ENCODE measurements around the gene NDUFAB1. TPM values are rescaled to one million over a fixed set of nuclear protein-coding genes. Genes with fewer than 3 reads are reported as not detected.
"Not testable (repeated sequence)": the region's sequence is repeated elsewhere in the genome, so short reads cannot be mapped to it uniquely, and the experiment has no call there.

NDUFAB1 gene
- total and polyA plus RNA-seq, 2 donors from 2014 or later: 66.6 to 374 TPM

DNA sequence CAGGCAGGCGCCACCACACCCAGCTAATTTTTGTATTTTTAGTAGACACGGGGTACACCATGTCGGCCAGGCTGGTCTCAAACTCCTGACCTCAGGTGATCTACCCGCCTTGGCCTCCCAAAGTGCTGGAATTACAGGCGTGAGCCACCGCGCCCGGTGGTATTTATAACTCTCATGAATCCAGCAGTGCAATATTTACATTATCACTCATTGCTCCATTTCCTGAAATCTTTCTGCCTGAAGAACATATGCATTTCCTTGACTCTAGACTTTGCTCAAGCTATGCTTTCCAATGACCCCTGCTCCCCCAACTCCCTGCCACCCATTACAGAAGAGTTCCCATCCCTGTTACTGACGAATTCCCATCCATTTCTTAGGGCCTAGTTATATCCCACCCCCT is 19.7 kb upstream of the NDUFAB1 start:
- Histone ChIP-seq H3K36me3 (ENCODE audit: control insufficient read depth in 2 of 3, insufficient read depth in 3 of 3, low read length in 3 of 3) (peaks cover 0 to 12% (median 11%) of the 10 kb centered on the region in 3 donors), H3K9ac (ENCODE audit: low read length in 3 of 3) (no peak overlapping the region), H3K27ac (ENCODE audit: low read depth in 2 of 2, low read length in 2 of 2) (no peak overlapping the region), H3K27me3 (ENCODE audit: control insufficient read depth, insufficient read depth, low read length) (no peaks in the 10 kb centered on the region), H3K4me1 (ENCODE audit: control insufficient read depth in 2 of 3, insufficient read depth in 2 of 3, low read depth in 1 of 3, low read length in 3 of 3) (no peaks in the 10 kb centered on the region), H3K9me3 (ENCODE audit: control insufficient read depth in 2 of 3, insufficient read depth in 1 of 3, low read length in 3 of 3) (no peaks in the 10 kb centered on the region), H3K4me3 (ENCODE audit: low read length in 3 of 3) (no peak overlapping the region)
- intact Hi-C loops (cut with DNase I): no loop called here
- no peak for FAIRE-seq
- DNase-seq: no peak
- TF ChIP-seq, protein P1, sequence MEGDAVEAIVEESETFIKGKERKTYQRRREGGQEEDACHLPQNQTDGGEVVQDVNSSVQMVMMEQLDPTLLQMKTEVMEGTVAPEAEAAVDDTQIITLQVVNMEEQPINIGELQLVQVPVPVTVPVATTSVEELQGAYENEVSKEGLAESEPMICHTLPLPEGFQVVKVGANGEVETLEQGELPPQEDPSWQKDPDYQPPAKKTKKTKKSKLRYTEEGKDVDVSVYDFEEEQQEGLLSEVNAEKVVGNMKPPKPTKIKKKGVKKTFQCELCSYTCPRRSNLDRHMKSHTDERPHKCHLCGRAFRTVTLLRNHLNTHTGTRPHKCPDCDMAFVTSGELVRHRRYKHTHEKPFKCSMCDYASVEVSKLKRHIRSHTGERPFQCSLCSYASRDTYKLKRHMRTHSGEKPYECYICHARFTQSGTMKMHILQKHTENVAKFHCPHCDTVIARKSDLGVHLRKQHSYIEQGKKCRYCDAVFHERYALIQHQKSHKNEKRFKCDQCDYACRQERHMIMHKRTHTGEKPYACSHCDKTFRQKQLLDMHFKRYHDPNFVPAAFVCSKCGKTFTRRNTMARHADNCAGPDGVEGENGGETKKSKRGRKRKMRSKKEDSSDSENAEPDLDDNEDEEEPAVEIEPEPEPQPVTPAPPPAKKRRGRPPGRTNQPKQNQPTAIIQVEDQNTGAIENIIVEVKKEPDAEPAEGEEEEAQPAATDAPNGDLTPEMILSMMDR (IDR thresholded peaks at IDR 0.05; ENCODE audit: borderline replicate concordance, extremely low read depth, insufficient read depth): no peak

DNA sequence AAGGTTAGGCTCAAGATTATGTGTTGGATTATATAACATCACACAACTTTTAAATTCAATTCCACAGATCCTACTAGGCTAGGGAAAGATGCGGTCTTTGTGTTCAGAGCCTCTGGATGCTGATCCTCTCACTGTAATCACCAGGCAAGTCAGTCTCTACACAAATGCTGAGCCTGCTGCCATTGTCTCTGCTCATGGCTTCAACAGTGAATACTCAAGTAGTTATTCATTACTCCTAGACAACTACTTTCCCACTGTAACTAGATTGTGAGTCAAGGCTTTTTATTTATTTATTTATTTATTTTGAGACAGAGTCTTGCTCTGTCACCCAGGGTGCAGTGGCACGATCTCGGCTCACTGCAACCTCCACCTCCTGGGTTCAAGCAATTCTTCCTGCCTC is 15.8 kb upstream of the NDUFAB1 start:
- Histone ChIP-seq H3K27ac (ENCODE audit: low read depth in 2 of 2, low read length in 2 of 2) (no peak overlapping the region), H3K9ac (ENCODE audit: low read length in 3 of 3) (no peak overlapping the region), H3K4me1 (ENCODE audit: control insufficient read depth in 2 of 3, insufficient read depth in 2 of 3, low read depth in 1 of 3, low read length in 3 of 3) (no peaks in the 10 kb centered on the region), H3K27me3 (ENCODE audit: control insufficient read depth, insufficient read depth, low read length) (no peaks in the 10 kb centered on the region), H3K4me3 (ENCODE audit: low read length in 3 of 3) (no peak overlapping the region), H3K9me3 (ENCODE audit: control insufficient read depth in 2 of 3, insufficient read depth in 1 of 3, low read length in 3 of 3) (no peaks in the 10 kb centered on the region), H3K36me3 (ENCODE audit: control insufficient read depth in 2 of 3, insufficient read depth in 3 of 3, low read length in 3 of 3) (peaks cover 3 to 12% (median 4%) of the 10 kb centered on the region in 3 donors)
- DNase-seq: no peak
- no peak for FAIRE-seq
- TF ChIP-seq, protein P1 (IDR thresholded peaks at IDR 0.05; ENCODE audit: borderline replicate concordance, extremely low read depth, insufficient read depth): no peak
- intact Hi-C loops (cut with DNase I): no loop called here

DNA sequence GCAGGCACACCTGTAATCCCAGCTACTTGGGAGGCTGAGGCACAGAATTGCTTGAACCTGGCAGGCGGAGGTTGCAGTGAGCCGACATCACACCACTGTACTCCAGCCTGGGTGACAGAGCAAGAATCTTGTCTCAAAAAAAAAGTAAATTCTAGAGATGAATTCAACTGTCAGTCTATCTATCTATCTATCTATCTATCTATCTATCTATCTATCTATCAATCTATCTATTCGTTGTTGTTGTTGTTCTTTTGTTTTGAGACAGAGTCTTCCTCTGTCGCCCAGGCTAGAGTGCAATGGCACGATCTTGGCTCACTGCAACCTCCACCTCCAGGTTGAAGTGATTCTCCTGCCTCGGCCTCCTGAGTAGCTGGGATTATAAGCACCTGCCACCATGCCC is 14.8 kb upstream of the NDUFAB1 start:
- H3K4me1 ChIP-seq (ENCODE audit: control insufficient read depth in 2 of 3, insufficient read depth in 2 of 3, low read depth in 1 of 3, low read length in 3 of 3); H3K27me3 ChIP-seq (ENCODE audit: control insufficient read depth, insufficient read depth, low read length); intact Hi-C loops (cut with DNase I); FAIRE-seq; H3K9ac ChIP-seq (ENCODE audit: low read length in 3 of 3); H3K27ac ChIP-seq (ENCODE audit: low read depth in 2 of 2, low read length in 2 of 2); H3K4me3 ChIP-seq (ENCODE audit: low read length in 3 of 3); H3K9me3 ChIP-seq (ENCODE audit: control insufficient read depth in 2 of 3, insufficient read depth in 1 of 3, low read length in 3 of 3); DNase-seq: not testable (repeated sequence)
- H3K36me3 ChIP-seq (ENCODE audit: control insufficient read depth in 2 of 3, insufficient read depth in 3 of 3, low read length in 3 of 3): peaks cover 3 to 12% (median 4%) of the 10 kb centered on the region in 3 donors

DNA sequence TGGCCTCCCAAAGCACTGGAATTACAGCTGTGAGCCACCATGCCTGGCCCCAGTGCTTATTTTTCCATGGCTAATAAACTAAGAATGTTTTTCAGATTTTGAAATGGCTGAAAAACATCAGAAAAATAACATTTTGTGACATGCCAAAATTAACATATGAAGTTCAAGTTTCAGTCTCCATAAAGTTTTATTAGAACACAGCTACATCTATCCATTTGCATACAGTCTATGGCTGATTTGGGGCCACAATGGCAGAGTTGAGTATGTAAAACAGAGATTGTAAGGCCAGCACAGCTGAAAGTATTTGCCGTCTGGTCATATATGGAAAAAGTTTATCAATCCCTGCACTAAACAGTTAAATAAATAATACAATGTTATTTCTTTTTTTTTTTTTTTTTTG is 13.8 kb upstream of the NDUFAB1 start:
- H3K4me3 ChIP-seq (ENCODE audit: low read length in 3 of 3): no peak overlapping the region
- no peak for FAIRE-seq
- no peak for DNase-seq
- H3K9me3 ChIP-seq (ENCODE audit: control insufficient read depth in 2 of 3, insufficient read depth in 1 of 3, low read length in 3 of 3): no peaks in the 10 kb centered on the region
- H3K4me1 ChIP-seq (ENCODE audit: control insufficient read depth in 2 of 3, insufficient read depth in 2 of 3, low read depth in 1 of 3, low read length in 3 of 3): no peaks in the 10 kb centered on the region
- no peak overlapping the region for H3K9ac ChIP-seq (ENCODE audit: low read length in 3 of 3)
- TF ChIP-seq, protein P1 (IDR thresholded peaks at IDR 0.05; ENCODE audit: borderline replicate concordance, extremely low read depth, insufficient read depth): no peak
- intact Hi-C loops (cut with DNase I): no loop called here
- H3K27ac ChIP-seq (ENCODE audit: low read depth in 2 of 2, low read length in 2 of 2): no peak overlapping the region
- H3K36me3 ChIP-seq (ENCODE audit: control insufficient read depth in 2 of 3, insufficient read depth in 3 of 3, low read length in 3 of 3): peaks cover 3 to 9% (median 4%) of the 10 kb centered on the region in 3 donors
- H3K27me3 ChIP-seq (ENCODE audit: control insufficient read depth, insufficient read depth, low read length): no peaks in the 10 kb centered on the region

Measured in kidney (tissue), 14 donors.